K562 (cell line): ENCODE data around the gene LIMK1.

Source experiments
- POLR2A ChIP-seq: fragments of 450-650 bp; conservative IDR thresholded peaks from 2 replicates; pipeline ENCODE4 v1.6.1; 2016
- SMAD4 ChIP-seq: fragments of 250-450 bp; sonication (Bioruptor Pico); conservative IDR thresholded peaks from 2 replicates; pipeline ENCODE4 v1.8.0; 2021; ENCODE audit warnings: inconsistent platforms, mild to moderate bottlenecking, moderate library complexity
- ZNF274 ChIP-seq: IDR thresholded peaks from 2 replicates; pipeline ENCODE4 v1.6.1; 2011; ENCODE audit warnings: low read depth, mild to moderate bottlenecking, low read length, moderate library complexity, borderline replicate concordance
- ZNF830 ChIP-seq: fragments of 250-450 bp; sonication (Bioruptor Pico); IDR thresholded peaks from 2 replicates; pipeline ENCODE4 v1.5.0; 2021; ENCODE audit warnings: mild to moderate bottlenecking

DNA sequence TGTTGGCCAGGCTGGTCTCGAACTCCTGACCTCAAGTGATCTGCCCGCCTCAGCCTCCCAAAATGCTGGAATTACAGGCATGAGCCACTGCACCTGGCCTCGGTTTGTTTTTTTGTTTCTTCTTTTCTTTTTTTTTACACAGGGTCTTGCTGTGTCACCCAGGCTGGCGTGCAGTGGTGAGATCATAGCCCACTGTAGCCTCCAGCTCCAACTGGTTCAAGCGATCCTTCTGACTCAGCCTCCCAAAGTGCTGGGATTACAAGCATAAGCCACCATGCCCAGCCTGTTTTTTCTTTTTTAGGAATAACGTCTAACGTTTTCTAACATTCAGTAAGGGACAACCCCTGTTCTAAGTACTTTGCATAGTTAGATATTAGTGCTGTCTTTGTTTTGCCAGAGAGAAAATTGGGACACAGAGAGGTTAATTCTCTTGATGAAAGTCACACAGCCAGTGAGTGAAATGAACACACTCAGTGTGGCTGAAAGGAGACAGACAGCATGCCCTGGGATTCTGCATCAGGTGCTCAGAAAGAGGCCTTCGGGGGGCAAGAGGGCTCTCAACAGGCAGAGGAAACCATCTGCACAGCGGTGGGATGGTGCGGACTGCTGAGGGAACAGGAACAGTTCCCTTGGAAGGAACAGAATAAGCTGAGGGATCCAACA is 4.3 kb downstream of the LIMK1 start:
- no peak for TF ChIP-seq ZNF274
- no peak for TF ChIP-seq SMAD4
- no peak for TF ChIP-seq POLR2A
- no peak for TF ChIP-seq ZNF830 (CRISPR knock-in tag)
